OCI-LY7 (cell line): Measurements from ENCODE around the gene FGGY. TPM values are rescaled to one million over a fixed set of nuclear protein-coding genes. Genes with fewer than 3 reads are reported as not detected.

Experiments
- BruUV-seq: library from RNA; stranded (reverse); fragments of 400-500 nt; replicated peaks from 2 replicates; lab custom pipeline; 2021; lab: Mats Ljungman, UMichigan
- CTCF ChIA-PET: fragments of 300-600 bp; sonication (Branson Sonifier 250); formaldehyde crosslinking; loops from one replicate; lab custom pipeline; 2022; ENCODE audit warnings: antibody characterized with exemption; ENCODE audit not compliant: unreplicated experiment; lab: Charles Lee
- POLR2A ChIA-PET: fragments of 300-600 bp; sonication (Branson Sonifier 250); formaldehyde crosslinking; loops from one replicate; lab custom pipeline; 2022; ENCODE audit warnings: antibody characterized with exemption; lab: Charles Lee
- DNase-seq: peaks from one replicate; pipeline ENCODE4 v3.0.0-alpha.2; 2015; ENCODE audit warnings: low spot score
- H2AFZ ChIP-seq: fragments of 200-600 bp; sonication (generic), shearing (Covaris generic); 2 replicates; pipeline ENCODE4 v1.6.1; 2014; ENCODE audit warnings: mild to moderate bottlenecking, antibody characterized with exemption, low read length, moderate library complexity
- H3K27ac ChIP-seq: fragments of 200-600 bp; sonication (generic); 2 replicates; pipeline ENCODE4 v1.5.1; 2014; ENCODE audit warnings: mixed run types, low read depth, mild to moderate bottlenecking, moderate library complexity, low read length, inconsistent platforms; ENCODE audit not compliant: poor library complexity, severe bottlenecking
- H3K36me3 ChIP-seq: fragments of 200-600 bp; sonication (generic); 2 replicates; pipeline ENCODE4 v1.6.1; 2014; ENCODE audit warnings: mild to moderate bottlenecking, antibody characterized with exemption, low read length, moderate library complexity, mixed read lengths; ENCODE audit not compliant: insufficient read depth
- H3K4me1 ChIP-seq: fragments of 200-600 bp; sonication (generic); 2 replicates; pipeline ENCODE4 v1.5.1; 2014; ENCODE audit warnings: mild to moderate bottlenecking, low read length; ENCODE audit not compliant: insufficient read depth, poor library complexity, severe bottlenecking
- H3K4me2 ChIP-seq: fragments of 200-600 bp; sonication (generic); 2 replicates; pipeline ENCODE4 v1.6.1; 2014; ENCODE audit warnings: mild to moderate bottlenecking, low read length
- H3K4me3 ChIP-seq: fragments of 200-600 bp; sonication (generic); 2 replicates; pipeline ENCODE4 v1.5.1; 2014; ENCODE audit warnings: mild to moderate bottlenecking, low read depth, low read length; ENCODE audit not compliant: poor library complexity, severe bottlenecking
- H3K79me2 ChIP-seq: fragments of 200-600 bp; sonication (generic); 2 replicates; pipeline ENCODE4 v1.6.1; 2016; ENCODE audit warnings: low read depth, mild to moderate bottlenecking, low read length, moderate library complexity, mixed read lengths; ENCODE audit not compliant: insufficient read depth
- H3K9me2 ChIP-seq: fragments of 200-600 bp; sonication (generic); 2 replicates; pipeline ENCODE4 v1.6.1; 2016; ENCODE audit warnings: mild to moderate bottlenecking, low read length, mixed read lengths; ENCODE audit not compliant: insufficient read depth
- H3K9me3 ChIP-seq: fragments of 200-600 bp; sonication (generic); 2 replicates; pipeline ENCODE4 v1.6.1; 2014; ENCODE audit warnings: mild to moderate bottlenecking, mixed run types, low read length, mixed read lengths
- H4K20me1 ChIP-seq: fragments of 200-600 bp; sonication (generic); 2 replicates; pipeline ENCODE4 v1.6.1; 2014; ENCODE audit warnings: mild to moderate bottlenecking, antibody characterized with exemption, low read length, moderate library complexity, mixed read lengths; ENCODE audit not compliant: insufficient read depth
- EZH2phosphoT487 ChIP-seq: fragments of 200-600 bp; sonication (generic); IDR thresholded peaks from 2 replicates; pipeline ENCODE4 v1.6.1; 2018; ENCODE audit warnings: low read depth, borderline replicate concordance, mild to moderate bottlenecking, mixed run types, antibody characterized with exemption, low read length, moderate library complexity, mixed read lengths
- intact Hi-C: fragments of 100-400 bp; cut with micrococcal nuclease; formaldehyde crosslinking; loops from one replicate; pipeline ENCODE4 v1.10.0; 2022; ENCODE audit not compliant: unreplicated experiment
- total RNA-seq, 2 experiments: library from RNA; depleted of rRNA in 1 of 2; stranded (reverse); fragments of >200 nt in 1 of 2; shearing (Covaris generic) in 1 of 2; gene quantifications; 2 replicates each; pipeline ENCODE4 v1.2.3, GENCODE V29; 2014 to 2022
- TF ChIP-seq, protein P1 (sequence below): fragments of 200-600 bp; sonication (generic); conservative IDR thresholded peaks from 2 replicates; pipeline ENCODE4 v1.5.1; 2014; ENCODE audit warnings: mild to moderate bottlenecking, antibody characterized with exemption, low read length, moderate library complexity, mixed read lengths

Gene FGGY
- total RNA-seq, 2 experiments from 2014 or later: 0.63 to 4.5 TPM

DNA sequence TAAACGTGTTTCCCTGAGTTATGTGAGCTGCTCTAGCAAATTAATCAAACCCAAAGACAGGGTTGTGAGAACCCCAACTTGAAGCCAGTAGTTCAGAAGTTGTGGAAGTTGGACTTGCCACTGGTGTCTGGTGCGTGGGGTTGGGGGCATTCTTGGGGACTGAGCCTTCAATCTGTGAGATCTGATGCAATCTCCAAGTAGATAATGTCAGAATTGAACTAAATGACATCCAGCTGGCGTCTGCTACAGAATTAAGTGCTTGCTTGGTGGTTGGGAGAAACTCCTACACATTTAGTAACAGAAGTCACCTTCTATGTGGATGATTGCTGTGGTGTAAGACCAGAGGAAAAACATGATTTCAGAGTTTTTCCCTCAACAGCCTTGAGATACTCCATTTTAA, 207.4 kb downstream of the FGGY start:
- no TSS peak for BruUV-seq
- H4K20me1 ChIP-seq: no peaks in the 10 kb centered on the region
- no peaks in the 10 kb centered on the region for H3K9me3 ChIP-seq
- H2AFZ ChIP-seq: 0 out of 2 replicates have a peak overlapping the region, but pooled peaks have one; percentile 37
- TF ChIP-seq, protein P1, sequence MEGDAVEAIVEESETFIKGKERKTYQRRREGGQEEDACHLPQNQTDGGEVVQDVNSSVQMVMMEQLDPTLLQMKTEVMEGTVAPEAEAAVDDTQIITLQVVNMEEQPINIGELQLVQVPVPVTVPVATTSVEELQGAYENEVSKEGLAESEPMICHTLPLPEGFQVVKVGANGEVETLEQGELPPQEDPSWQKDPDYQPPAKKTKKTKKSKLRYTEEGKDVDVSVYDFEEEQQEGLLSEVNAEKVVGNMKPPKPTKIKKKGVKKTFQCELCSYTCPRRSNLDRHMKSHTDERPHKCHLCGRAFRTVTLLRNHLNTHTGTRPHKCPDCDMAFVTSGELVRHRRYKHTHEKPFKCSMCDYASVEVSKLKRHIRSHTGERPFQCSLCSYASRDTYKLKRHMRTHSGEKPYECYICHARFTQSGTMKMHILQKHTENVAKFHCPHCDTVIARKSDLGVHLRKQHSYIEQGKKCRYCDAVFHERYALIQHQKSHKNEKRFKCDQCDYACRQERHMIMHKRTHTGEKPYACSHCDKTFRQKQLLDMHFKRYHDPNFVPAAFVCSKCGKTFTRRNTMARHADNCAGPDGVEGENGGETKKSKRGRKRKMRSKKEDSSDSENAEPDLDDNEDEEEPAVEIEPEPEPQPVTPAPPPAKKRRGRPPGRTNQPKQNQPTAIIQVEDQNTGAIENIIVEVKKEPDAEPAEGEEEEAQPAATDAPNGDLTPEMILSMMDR: no peak
- no peak for TF ChIP-seq EZH2phosphoT487
- no peak overlapping the region for H3K4me3 ChIP-seq
- DNase-seq: no peak
- intact Hi-C loops: no loop called here
- H3K9me2 ChIP-seq: no peaks in the 10 kb centered on the region
- no peak overlapping the region for H3K27ac ChIP-seq
- peaks cover 20% of the 10 kb centered on the region for H3K4me1 ChIP-seq
- ChIA-PET POLR2A (no interaction called here), CTCF (no interaction called here)
- H3K4me2 ChIP-seq: no peak overlapping the region
- no peaks in the 10 kb centered on the region for H3K36me3 ChIP-seq
- H3K79me2 ChIP-seq: no peaks in the 10 kb centered on the region

DNA sequence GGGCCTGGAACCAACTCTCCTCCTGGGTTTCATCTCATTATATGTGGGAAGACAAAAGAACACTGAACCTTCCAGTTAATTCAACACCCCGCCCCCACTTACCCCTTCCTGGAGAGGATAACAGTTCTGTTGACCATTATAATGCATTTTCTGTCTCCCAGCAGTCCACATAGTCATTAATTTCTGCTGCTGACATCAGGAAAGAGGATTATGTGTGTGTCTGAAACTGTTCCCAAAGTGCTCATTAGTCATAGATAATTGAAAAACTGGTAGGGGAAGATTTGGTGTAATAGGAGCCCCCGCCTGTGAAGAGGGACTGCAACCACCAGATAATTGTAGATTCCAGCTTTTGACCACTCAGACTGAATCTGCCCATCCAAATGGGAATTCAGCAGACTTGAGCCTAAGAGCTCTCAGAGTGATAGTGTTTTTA, 208.7 kb downstream of the FGGY start:
- POLR2A ChIA-PET: interaction anchor here (0.5 kb wide), 1 partner anchor 470 kb away, joined by 3 read pairs; no protein-coding TSS in a partner anchor
- Histone ChIP-seq H4K20me1 (no peaks in the 10 kb centered on the region), H3K9me3 (no peaks in the 10 kb centered on the region), H3K36me3 (no peaks in the 10 kb centered on the region), H3K4me1 (peaks cover 15% of the 10 kb centered on the region), H3K9me2 (no peaks in the 10 kb centered on the region), H3K4me3 (no peak overlapping the region), H3K4me2 (no peak overlapping the region), H3K79me2 (no peaks in the 10 kb centered on the region), H3K27ac (no peak overlapping the region), H2AFZ (no peak overlapping the region)
- intact Hi-C loops: no loop called here
- CTCF ChIA-PET: no interaction called here
- DNase-seq: no peak
- BruUV-seq: no TSS peak
- TF ChIP-seq EZH2phosphoT487: no peak
- TF ChIP-seq, protein P1: no peak

DNA sequence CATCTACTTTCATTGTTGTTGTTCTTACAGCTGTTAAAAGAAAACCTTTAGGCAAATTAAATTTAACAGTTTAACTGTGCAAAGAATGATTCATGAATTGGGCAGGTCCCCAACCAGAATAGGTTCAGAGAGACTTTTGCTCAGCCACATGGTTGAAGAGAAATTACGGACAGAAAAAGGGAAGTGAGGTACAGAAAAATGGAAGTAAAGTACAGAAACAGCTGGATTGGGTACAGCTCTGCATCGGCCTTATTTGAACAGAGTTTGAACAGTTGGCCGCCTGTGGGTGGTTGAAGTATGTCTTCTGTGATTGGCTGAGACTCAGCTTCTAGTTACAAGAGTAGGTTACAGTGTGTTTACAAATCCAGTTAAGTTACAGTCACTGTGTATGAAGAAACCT, 210.1 kb downstream of the FGGY start:
- ChIA-PET CTCF (no interaction called here), POLR2A (interaction anchor here (0.7 kb wide), 1 partner anchor 152 kb away, joined by 3 read pairs; no protein-coding TSS in a partner anchor)
- H3K79me2 ChIP-seq: no peaks in the 10 kb centered on the region
- H2AFZ ChIP-seq: peak overlapping the region; percentile 27
- peaks cover 1% of the 10 kb centered on the region for H3K4me1 ChIP-seq
- no peaks in the 10 kb centered on the region for H3K36me3 ChIP-seq
- peak; percentile 48 for DNase-seq
- no peak overlapping the region for H3K4me3 ChIP-seq
- no peak overlapping the region for H3K27ac ChIP-seq
- no peaks in the 10 kb centered on the region for H3K9me3 ChIP-seq
- H4K20me1 ChIP-seq: no peaks in the 10 kb centered on the region
- no peak overlapping the region for H3K4me2 ChIP-seq
- intact Hi-C loops: no loop called here
- H3K9me2 ChIP-seq: no peaks in the 10 kb centered on the region
- no TSS peak for BruUV-seq
- TF ChIP-seq, protein P1: no peak
- no peak for TF ChIP-seq EZH2phosphoT487
